Vagina (tissue), 2 donors: ENCODE measurements around the gene SRSF10. TPM values are rescaled to one million over a fixed set of nuclear protein-coding genes. Genes with fewer than 3 reads are reported as not detected.
"Not testable (repeated sequence)": the region's sequence is repeated elsewhere in the genome, so short reads cannot be mapped to it uniquely, and the experiment has no call there.

Experiments used
- DNase-seq, 2 donors: peaks; one replicate each; pipeline ENCODE4 v3.0.0-alpha.2; 2017; ENCODE audit errors: extremely low spot score in 2 of 2
- H3K27ac ChIP-seq: fragments of 200-600 bp; sonication (generic); one replicate; pipeline ENCODE4 v1.5.1; 2019
- H3K27me3 ChIP-seq: fragments of 200-600 bp; sonication (generic); one replicate; pipeline ENCODE4 v1.5.1; 2019
- H3K36me3 ChIP-seq, 2 donors: fragments of 200-600 bp; sonication (generic); one replicate each; pipeline ENCODE4 v1.5.1; 2017 to 2019
- H3K4me1 ChIP-seq: fragments of 200-600 bp; sonication (generic); one replicate; pipeline ENCODE4 v1.5.1; 2019
- H3K4me3 ChIP-seq, 2 donors: fragments of 200-600 bp; sonication (generic); 1 replicate in 1 of 2; 2 replicates in 1 of 2; pipeline ENCODE4 v1.5.1; 2016 to 2019
- H3K9me3 ChIP-seq: fragments of 200-600 bp; sonication (generic); one replicate; pipeline ENCODE4 v1.5.1; 2019
- CTCF ChIP-seq, 3 experiments: fragments of 450-650 bp in 2 of 3; fragments of 200-600 bp in 1 of 3; sonication (generic) in 1 of 3; IDR thresholded peaks; one replicate each; pipeline ENCODE4 v1.5.1; 2017 to 2019; ENCODE audit warnings: antibody characterized with exemption in 3 of 3, mild to moderate bottlenecking in 2 of 3, moderate library complexity in 2 of 3
- POLR2A ChIP-seq, 2 donors: fragments of 450-650 bp; IDR thresholded peaks; one replicate each; pipeline ENCODE4 v1.6.1; 2017; ENCODE audit warnings: antibody characterized with exemption in 2 of 2, mild to moderate bottlenecking in 2 of 2, moderate library complexity in 2 of 2
- POLR2AphosphoS5 ChIP-seq, 2 donors: sonication (generic); formaldehyde crosslinking; IDR thresholded peaks; one replicate each; pipeline ENCODE4 v1.9.0; 2017; ENCODE audit warnings: antibody characterized with exemption in 2 of 2, mild to moderate bottlenecking in 2 of 2, low read depth in 1 of 2; ENCODE audit not compliant: insufficient read depth in 1 of 2
- intact Hi-C: fragments of 100-400 bp; cut with DNase I; formaldehyde crosslinking; loops from one replicate; pipeline ENCODE4 v1.15.1; 2023
- total RNA-seq: library from RNA; depleted of rRNA; stranded (reverse); fragments of >200 nt; gene quantifications from one replicate; pipeline ENCODE4 v1.2.3, GENCODE V29; 2016

The SRSF10 gene
- total RNA-seq, 1 donor from 2014 or later = 72.4 TPM

GRCh38 chr1:24020470-24020869 is 40.3 kb upstream of the SRSF10 start:
- Histone ChIP-seq H3K27ac (peak overlapping the region; percentile 81), H3K36me3 (no peaks in the 10 kb centered on the region), H3K4me1 (peaks cover 46% of the 10 kb centered on the region), H3K27me3 (no peaks in the 10 kb centered on the region), H3K4me3 (no peak overlapping the region), H3K9me3 (no peaks in the 10 kb centered on the region)
- DNase-seq = no peak
- intact Hi-C loops = no loop called here
- TF ChIP-seq POLR2A (IDR thresholded peaks at IDR 0.05) (no peak), POLR2AphosphoS5 (IDR thresholded peaks at IDR 0.05; ENCODE audit: insufficient read depth in 1 of 2, low read depth in 1 of 2) (no peak), CTCF (IDR thresholded peaks at IDR 0.05) (no peak)

GRCh38 chr1:24020025-24020424 is 39.9 kb upstream of the SRSF10 start:
- no peaks in the 10 kb centered on the region for H3K36me3 ChIP-seq

GRCh38 chr1:24018611-24019580 is 38.8 kb upstream of the SRSF10 start:
- Histone ChIP-seq H3K27ac (peak overlapping the region; percentile 81), H3K27me3 (no peaks in the 10 kb centered on the region), H3K4me1 (peaks cover 46% of the 10 kb centered on the region), H3K4me3 (no peak overlapping the region), H3K36me3 (no peaks in the 10 kb centered on the region), H3K9me3 (no peaks in the 10 kb centered on the region)
- peak in 1 of 2 donors; percentile 98 for DNase-seq
- TF ChIP-seq POLR2AphosphoS5 (IDR thresholded peaks at IDR 0.05; ENCODE audit: insufficient read depth in 1 of 2, low read depth in 1 of 2) (peak; percentile 50 to 97), CTCF (IDR thresholded peaks at IDR 0.05) (no peak)
- intact Hi-C loops = no loop called here

More at GRCh38 chr1:24020025-24020424, 39.9 kb upstream of the SRSF10 start:
- Histone ChIP-seq H3K27me3 (no peaks in the 10 kb centered on the region), H3K27ac (peak overlapping the region; percentile 81), H3K4me3 (no peak overlapping the region), H3K9me3 (no peaks in the 10 kb centered on the region), H3K4me1 (peaks cover 46% of the 10 kb centered on the region)
- no peak for DNase-seq
- TF ChIP-seq POLR2A (IDR thresholded peaks at IDR 0.05) (no peak), POLR2AphosphoS5 (IDR thresholded peaks at IDR 0.05; ENCODE audit: insufficient read depth in 1 of 2, low read depth in 1 of 2) (no peak), CTCF (IDR thresholded peaks at IDR 0.05) (no peak)
- intact Hi-C loops = no loop called here

DNA sequence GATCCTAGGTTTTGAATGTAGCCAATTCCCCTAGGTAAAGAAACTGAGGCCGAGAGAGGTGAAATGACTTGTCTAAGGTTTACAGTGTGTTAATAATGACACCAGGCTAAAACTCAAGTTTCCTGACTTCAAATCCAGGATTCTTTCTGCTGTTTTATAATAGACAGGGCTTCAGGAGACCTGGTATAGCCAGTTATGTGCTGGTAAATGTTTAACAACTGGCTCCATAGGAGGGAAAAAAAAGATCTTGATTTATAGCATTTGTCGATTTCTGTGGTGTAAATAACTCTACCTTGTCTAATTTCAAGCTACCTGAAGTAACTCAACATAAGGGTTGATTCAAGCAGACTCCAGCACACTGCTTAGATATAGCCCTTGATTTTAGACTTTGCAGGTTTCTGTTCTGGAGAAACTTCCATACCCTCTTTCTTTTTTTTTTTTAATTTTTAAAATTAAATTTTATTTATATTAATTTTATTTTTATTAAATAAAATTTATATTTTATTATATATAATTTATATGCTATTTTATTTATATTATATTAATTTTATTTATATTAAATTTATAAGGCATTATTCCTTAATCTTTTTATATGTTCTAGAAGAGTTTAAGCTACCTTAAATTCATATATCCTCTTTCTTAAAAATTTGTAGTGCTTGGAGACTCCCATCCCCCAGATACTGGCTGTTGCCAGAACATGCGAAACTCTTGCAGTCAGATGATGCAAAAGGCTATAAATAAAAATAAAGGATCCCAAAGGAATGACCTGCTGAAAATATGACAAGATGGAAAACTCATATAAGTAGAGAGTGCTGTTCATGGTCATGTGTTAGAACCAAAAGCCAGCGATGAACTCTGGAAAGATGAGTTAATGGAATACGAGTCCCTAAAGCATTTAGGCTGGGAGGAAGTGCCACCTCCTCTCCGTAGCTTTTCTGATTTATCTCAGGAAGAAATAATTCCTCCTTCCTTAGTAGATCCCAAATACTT is 35.4 kb upstream of the SRSF10 start:
- no peak overlapping the region for H3K4me3 ChIP-seq
- intact Hi-C loops = no loop called here
- peaks cover 49% of the 10 kb centered on the region for H3K4me1 ChIP-seq

DNA sequence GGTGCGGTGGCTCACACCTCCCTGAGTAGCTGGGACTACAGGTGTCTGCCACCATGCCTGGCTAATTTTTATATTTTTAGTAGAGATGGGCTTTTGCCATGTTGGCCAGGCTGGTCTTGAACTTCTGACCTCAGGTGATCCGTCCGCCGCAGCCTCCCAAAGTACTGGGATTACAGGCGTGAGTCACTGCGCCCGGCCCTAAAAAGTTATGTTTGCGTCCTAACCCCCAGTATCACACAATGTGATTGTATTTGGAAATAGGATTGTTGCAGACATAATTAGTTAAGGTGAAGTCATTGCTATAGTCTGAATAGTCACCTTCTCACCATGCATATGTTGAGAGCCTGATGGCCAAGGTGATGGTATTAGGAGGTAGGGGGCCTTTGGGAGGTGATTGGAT is 32.8 kb upstream of the SRSF10 start:
- H3K4me3 ChIP-seq, intact Hi-C loops, H3K27ac ChIP-seq, H3K27me3 ChIP-seq, H3K9me3 ChIP-seq, DNase-seq, H3K36me3 ChIP-seq: not testable (repeated sequence)
- peaks cover 23% of the 10 kb centered on the region for H3K4me1 ChIP-seq

More for the DNA sequence above, 35.4 kb upstream of the SRSF10 start:
- H3K36me3 ChIP-seq = no peaks in the 10 kb centered on the region
- H3K27ac ChIP-seq = peak overlapping the region; percentile 81
- no peaks in the 10 kb centered on the region for H3K9me3 ChIP-seq
- DNase-seq = no peak
- no peaks in the 10 kb centered on the region for H3K27me3 ChIP-seq
- TF ChIP-seq POLR2AphosphoS5 (IDR thresholded peaks at IDR 0.05; ENCODE audit: insufficient read depth in 1 of 2, low read depth in 1 of 2) = peak; percentile 22 to 97
- TF ChIP-seq CTCF (IDR thresholded peaks at IDR 0.05) = no peak
